Epithelial cell of esophagus (primary cell): ENCODE results near the gene F10.
"Not testable (repeated sequence)": the region's sequence is repeated elsewhere in the genome, so short reads cannot be mapped to it uniquely, and the experiment has no call there.

ENCODE experiments used
- DNase-seq: peaks from one replicate; pipeline ENCODE4 v3.0.0; 2010; ENCODE audit warnings: low read depth
- H3K4me3 ChIP-seq: 2 replicates; pipeline ENCODE4 v1.5.1; 2011; ENCODE audit warnings: mild to moderate bottlenecking, low read length, control low read depth
- CTCF ChIP-seq: IDR thresholded peaks from 2 replicates; pipeline ENCODE4 v1.5.1; 2011; ENCODE audit warnings: low read depth, mild to moderate bottlenecking, low read length, control low read depth, inconsistent platforms; ENCODE audit not compliant: insufficient read depth; ENCODE audit errors: missing control alignments

The F10 gene

DNA sequence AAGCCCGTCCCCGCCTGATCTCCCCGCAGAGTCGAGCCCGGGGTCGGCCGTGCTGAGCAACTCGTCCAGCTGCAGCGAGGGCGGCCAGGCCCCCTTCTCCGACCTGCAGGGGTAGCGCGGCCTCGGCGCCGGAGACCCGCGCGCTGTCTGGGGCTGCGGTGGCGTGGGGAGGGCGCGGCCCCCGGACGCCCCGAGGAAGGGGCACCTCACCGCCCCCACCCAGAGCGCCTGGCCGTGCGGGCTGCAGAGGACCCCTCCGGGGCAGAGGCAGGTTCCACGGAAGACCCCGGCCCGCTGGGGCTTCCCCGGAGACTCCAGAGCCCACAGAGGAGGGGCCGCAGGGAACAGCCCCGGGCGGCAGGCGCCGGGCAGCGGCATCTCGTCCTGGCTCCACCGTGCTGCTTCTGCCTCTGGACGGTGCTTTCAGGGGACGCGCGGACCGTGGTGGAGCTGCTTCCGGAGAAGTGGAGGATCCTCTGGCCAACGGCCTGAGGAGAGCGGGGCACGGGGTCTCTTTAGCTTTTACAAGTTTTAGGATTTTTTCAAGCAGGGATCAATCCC, 25.8 kb upstream of the F10 start:
- TF ChIP-seq CTCF = no peak
- no peak overlapping the region for H3K4me3 ChIP-seq
- DNase-seq = no peak

DNA sequence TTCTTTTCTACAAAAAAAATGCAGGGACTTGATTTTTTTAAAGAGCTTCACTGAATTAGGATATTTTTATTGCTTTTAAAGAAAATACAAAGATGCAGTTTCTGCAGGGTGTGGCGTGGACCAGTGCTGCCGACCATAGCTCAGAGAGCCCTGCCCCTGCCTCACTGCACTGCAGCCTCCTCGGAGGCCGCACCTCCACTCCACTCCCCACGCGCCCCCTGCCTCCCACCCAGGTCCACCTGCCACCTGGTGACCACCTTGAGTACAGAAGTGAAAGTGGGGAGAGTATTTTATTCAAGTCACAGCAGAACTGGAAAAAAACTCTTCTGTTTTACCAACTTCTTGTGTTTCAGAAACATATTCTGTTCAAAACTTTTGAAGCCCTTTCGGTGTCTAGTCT, 24.9 kb upstream of the F10 start:
- TF ChIP-seq CTCF = no peak
- no peak for DNase-seq
- H3K4me3 ChIP-seq = no peak overlapping the region

DNA sequence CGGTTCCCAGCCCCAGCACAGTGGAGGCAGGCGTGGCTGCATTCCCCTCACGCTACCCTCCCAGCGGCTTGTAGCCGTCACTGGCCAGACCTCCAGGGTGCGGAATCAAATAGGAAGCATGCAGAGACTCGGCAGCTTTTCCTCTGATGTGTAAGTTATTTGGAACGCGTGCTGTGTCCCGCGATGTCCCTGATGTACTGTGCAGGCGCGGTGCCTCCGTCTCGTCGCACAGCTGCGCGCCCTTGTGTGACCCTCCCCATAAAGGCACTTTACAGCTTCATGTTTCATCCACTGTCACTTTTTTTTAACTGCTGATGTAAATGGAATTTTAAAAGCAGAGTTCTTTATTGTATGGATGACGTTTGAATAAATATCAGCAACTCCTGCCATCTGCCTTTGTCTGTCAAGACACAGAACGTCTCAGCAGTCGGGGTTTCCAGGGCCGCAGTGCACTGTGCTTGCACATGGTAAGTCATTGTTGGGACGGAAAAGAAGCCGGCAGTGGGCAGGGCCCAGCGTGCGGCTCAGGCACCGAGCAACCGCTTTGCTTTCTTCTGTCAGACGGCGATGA, 24.4 kb upstream of the F10 start:
- no peak overlapping the region for H3K4me3 ChIP-seq
- TF ChIP-seq CTCF = no peak
- no peak for DNase-seq

GRCh38 chr13:113099142-113099541, 23.5 kb upstream of the F10 start:
- no peak for DNase-seq
- no peak overlapping the region for H3K4me3 ChIP-seq
- TF ChIP-seq CTCF = no peak

- H3K4me3 ChIP-seq, DNase-seq: not testable (repeated sequence)
Observed at GRCh38 chr13:113102302-113102701, 20.3 kb upstream of the F10 start.

- TF ChIP-seq CTCF = no peak
- no peak overlapping the region for H3K4me3 ChIP-seq
- DNase-seq = no peak
Observed at GRCh38 chr13:113102727-113103126, 19.9 kb upstream of the F10 start.

DNA sequence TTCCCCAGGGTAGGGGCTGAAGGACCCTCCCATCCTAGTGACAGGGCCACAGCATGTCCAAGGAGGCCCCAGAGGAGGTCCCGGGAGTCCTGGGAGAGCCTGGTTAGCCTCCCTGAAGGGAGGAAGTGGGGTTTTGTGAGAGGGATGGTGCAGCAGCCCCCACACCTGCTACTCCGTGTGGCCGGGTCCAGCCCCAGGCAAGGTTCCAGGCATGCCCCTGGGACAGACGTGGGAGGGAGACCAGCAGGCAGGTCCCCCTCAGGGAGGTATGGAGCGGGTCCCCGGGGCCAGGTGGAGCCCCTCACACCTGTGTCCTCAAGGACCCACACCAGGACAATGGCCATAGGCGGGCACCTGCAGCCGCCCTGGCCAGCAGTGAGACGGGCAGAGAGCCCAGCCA, 19.0 kb upstream of the F10 start:
- DNase-seq = no peak
- H3K4me3 ChIP-seq = no peak overlapping the region
- no peak for TF ChIP-seq CTCF
